PC-3 (cell line): ENCODE data around the gene ZFYVE28. TPM values are rescaled to one million over a fixed set of nuclear protein-coding genes. Genes with fewer than 3 reads are reported as not detected.

Experiments
- ATAC-seq: fragments of 200-7000 bp; cut with Tn5 transposase; 2 replicates; pipeline ENCODE4 v1.9.1; 2020; ENCODE audit warnings: mild to moderate bottlenecking, moderate library complexity
- BruUV-seq: library from RNA; stranded (reverse); fragments of 400-500 nt; replicated peaks from 2 replicates; lab custom pipeline; 2021; lab: Mats Ljungman, UMichigan
- CTCF ChIA-PET: fragments of 300-600 bp; sonication (Branson Sonifier 250); formaldehyde crosslinking; loops from one replicate; lab custom pipeline; 2022; ENCODE audit warnings: antibody characterized with exemption; lab: Charles Lee
- POLR2A ChIA-PET: fragments of 300-600 bp; sonication (Branson Sonifier 250); formaldehyde crosslinking; loops from one replicate; lab custom pipeline; 2022; ENCODE audit warnings: antibody characterized with exemption; ENCODE audit not compliant: unreplicated experiment; lab: Charles Lee
- DNase-seq: peaks from one replicate; pipeline ENCODE4 v3.0.0-alpha.2; 2015
- H2AFZ ChIP-seq: fragments of 300-600 bp; sonication (generic); 2 replicates; pipeline ENCODE4 v1.6.0; 2016; ENCODE audit warnings: antibody characterized with exemption, low read length
- H3F3A ChIP-seq: fragments of 300-600 bp; sonication (generic); one replicate; pipeline ENCODE4 v1.6.0; 2017; ENCODE audit warnings: antibody characterized with exemption, low read length, control low read depth, mild to moderate bottlenecking; ENCODE audit not compliant: unreplicated experiment
- H3K27ac ChIP-seq: fragments of 300-600 bp; sonication (generic); 2 replicates; pipeline ENCODE4 v1.5.1; 2016; ENCODE audit warnings: mild to moderate bottlenecking, low read length
- H3K27me3 ChIP-seq: fragments of 300-600 bp; sonication (generic); 2 replicates; pipeline ENCODE4 v1.6.1; 2016; ENCODE audit warnings: low read length, mixed read lengths
- H3K36me3 ChIP-seq: fragments of 300-600 bp; sonication (generic); 2 replicates; pipeline ENCODE4 v1.6.1; 2016; ENCODE audit warnings: low read depth, mixed run types, low read length, mixed read lengths
- H3K4me1 ChIP-seq: fragments of 300-600 bp; sonication (generic); 2 replicates; pipeline ENCODE4 v1.5.1; 2016; ENCODE audit warnings: low read length; ENCODE audit not compliant: insufficient read depth
- H3K4me2 ChIP-seq: fragments of 300-600 bp; sonication (generic); 2 replicates; pipeline ENCODE4 v1.6.0; 2016; ENCODE audit warnings: low read length
- H3K4me3 ChIP-seq: fragments of 300-600 bp; sonication (generic); 2 replicates; pipeline ENCODE4 v1.5.1; 2016; ENCODE audit warnings: mild to moderate bottlenecking, low read length, mixed read lengths
- H3K79me2 ChIP-seq: fragments of 300-600 bp; sonication (generic); 2 replicates; pipeline ENCODE4 v1.6.1; 2017; ENCODE audit warnings: low read length, mixed read lengths
- H3K9ac ChIP-seq: fragments of 300-600 bp; sonication (generic); 2 replicates; pipeline ENCODE4 v1.6.0; 2016; ENCODE audit warnings: mild to moderate bottlenecking, low read length
- H3K9me2 ChIP-seq: fragments of 300-600 bp; sonication (generic); replicated peaks from 2 replicates; pipeline ENCODE4 v1.6.1; 2016; ENCODE audit warnings: mixed run types, low read length, mixed read lengths
- H3K9me3 ChIP-seq: fragments of 300-600 bp; sonication (generic); 2 replicates; pipeline ENCODE4 v1.6.1; 2016; ENCODE audit warnings: low read length, mixed read lengths
- H4K20me1 ChIP-seq: fragments of 300-600 bp; sonication (generic); 2 replicates; pipeline ENCODE4 v1.6.1; 2016; ENCODE audit warnings: low read length, mixed read lengths
- EZH2 ChIP-seq: fragments of 300-600 bp; sonication (generic); IDR thresholded peaks from one replicate; pipeline ENCODE4 v1.6.1; 2017; ENCODE audit warnings: antibody characterized with exemption, mild to moderate bottlenecking, low read length; ENCODE audit not compliant: unreplicated experiment
- EZH2phosphoT487 ChIP-seq: fragments of 300-600 bp; sonication (generic); IDR thresholded peaks from 2 replicates; pipeline ENCODE4 v1.6.1; 2018; ENCODE audit warnings: mild to moderate bottlenecking, antibody characterized with exemption, low read length, borderline replicate concordance
- intact Hi-C: fragments of 100-400 bp; cut with micrococcal nuclease; formaldehyde crosslinking; loops from 2 replicates; pipeline ENCODE4 v1.9.0; 2023
- total RNA-seq: library from RNA; depleted of rRNA; stranded (reverse); fragments of >200 nt; gene quantifications from 2 replicates; pipeline ENCODE4 v1.2.3, GENCODE V29; 2014
- TF ChIP-seq, protein P1 (sequence below): fragments of 300-600 bp; sonication (generic); conservative IDR thresholded peaks from 2 replicates; pipeline ENCODE4 v1.5.1; 2017; ENCODE audit warnings: antibody characterized with exemption, low read depth, mild to moderate bottlenecking, low read length

ZFYVE28 gene
- total RNA-seq, 1 experiment from 2014 or later, result 8.0 TPM

DNA sequence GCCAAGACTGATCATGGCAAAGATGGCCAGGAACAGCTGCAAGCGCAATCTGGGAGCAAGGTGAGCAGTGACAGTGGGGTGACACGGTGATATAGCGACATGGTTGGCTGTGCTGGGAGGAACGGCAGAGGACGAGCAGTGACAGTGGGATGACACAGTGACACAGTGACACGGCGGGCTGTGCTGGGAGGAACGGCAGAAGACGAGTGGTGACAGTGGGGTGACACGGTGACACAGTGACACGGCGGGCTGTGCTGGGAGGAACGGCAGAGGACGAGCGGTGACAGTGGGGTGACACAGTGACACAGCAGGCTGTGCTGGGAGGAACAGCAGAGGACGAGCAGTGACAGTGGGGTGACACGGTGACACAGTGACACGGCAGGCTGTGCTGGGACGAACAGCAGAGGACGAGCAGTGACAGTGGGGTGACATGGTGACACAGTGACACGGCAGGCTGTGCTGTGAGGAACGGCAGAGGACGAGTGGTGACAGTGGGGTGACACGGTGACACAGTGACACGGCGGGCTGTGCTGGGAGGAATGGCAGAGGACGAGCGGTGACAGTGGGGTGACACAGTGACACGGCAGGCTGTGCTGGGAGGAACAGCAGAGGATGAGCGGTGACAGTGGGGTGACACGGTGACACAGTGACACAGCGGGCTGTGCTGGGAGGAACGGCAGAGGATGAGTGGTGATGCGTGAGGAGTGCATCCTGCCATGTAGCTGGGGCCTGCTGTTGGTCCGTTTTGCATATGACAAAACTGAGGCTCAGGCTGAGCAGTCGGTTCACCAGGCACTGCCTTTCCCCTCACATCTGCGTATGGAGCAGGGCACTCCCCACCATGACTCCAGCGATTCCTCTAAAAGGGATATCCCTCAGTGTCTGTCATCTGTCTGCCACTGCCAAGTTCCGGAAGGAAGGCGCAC, 120.6 kb downstream of the ZFYVE28 start:
- DNase-seq (no peak), ATAC-seq (no peak)
- H3K36me3 ChIP-seq, result no peaks in the 10 kb centered on the region
- H3K27me3 ChIP-seq, result no peaks in the 10 kb centered on the region
- no peaks in the 10 kb centered on the region for H3F3A ChIP-seq
- POLR2A ChIA-PET, result no interaction called here
- H2AFZ ChIP-seq, result no peak overlapping the region
- no peaks in the 10 kb centered on the region for H3K9me3 ChIP-seq
- no TSS peak for BruUV-seq
- H3K27ac ChIP-seq, result no peak overlapping the region
- H3K4me1 ChIP-seq, result no peaks in the 10 kb centered on the region
- H3K4me2 ChIP-seq, result no peak overlapping the region
- H4K20me1 ChIP-seq, result no peaks in the 10 kb centered on the region
- TF ChIP-seq, protein P1, sequence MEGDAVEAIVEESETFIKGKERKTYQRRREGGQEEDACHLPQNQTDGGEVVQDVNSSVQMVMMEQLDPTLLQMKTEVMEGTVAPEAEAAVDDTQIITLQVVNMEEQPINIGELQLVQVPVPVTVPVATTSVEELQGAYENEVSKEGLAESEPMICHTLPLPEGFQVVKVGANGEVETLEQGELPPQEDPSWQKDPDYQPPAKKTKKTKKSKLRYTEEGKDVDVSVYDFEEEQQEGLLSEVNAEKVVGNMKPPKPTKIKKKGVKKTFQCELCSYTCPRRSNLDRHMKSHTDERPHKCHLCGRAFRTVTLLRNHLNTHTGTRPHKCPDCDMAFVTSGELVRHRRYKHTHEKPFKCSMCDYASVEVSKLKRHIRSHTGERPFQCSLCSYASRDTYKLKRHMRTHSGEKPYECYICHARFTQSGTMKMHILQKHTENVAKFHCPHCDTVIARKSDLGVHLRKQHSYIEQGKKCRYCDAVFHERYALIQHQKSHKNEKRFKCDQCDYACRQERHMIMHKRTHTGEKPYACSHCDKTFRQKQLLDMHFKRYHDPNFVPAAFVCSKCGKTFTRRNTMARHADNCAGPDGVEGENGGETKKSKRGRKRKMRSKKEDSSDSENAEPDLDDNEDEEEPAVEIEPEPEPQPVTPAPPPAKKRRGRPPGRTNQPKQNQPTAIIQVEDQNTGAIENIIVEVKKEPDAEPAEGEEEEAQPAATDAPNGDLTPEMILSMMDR, result no peak
- TF ChIP-seq EZH2 (no peak), EZH2phosphoT487 (no peak)
- intact Hi-C loops, result no loop called here
- no peak overlapping the region for H3K4me3 ChIP-seq
- no peaks in the 10 kb centered on the region for H3K9me2 ChIP-seq
- H3K9ac ChIP-seq, result no peak overlapping the region
- CTCF ChIA-PET, result no interaction called here
- H3K79me2 ChIP-seq, result no peaks in the 10 kb centered on the region

DNA sequence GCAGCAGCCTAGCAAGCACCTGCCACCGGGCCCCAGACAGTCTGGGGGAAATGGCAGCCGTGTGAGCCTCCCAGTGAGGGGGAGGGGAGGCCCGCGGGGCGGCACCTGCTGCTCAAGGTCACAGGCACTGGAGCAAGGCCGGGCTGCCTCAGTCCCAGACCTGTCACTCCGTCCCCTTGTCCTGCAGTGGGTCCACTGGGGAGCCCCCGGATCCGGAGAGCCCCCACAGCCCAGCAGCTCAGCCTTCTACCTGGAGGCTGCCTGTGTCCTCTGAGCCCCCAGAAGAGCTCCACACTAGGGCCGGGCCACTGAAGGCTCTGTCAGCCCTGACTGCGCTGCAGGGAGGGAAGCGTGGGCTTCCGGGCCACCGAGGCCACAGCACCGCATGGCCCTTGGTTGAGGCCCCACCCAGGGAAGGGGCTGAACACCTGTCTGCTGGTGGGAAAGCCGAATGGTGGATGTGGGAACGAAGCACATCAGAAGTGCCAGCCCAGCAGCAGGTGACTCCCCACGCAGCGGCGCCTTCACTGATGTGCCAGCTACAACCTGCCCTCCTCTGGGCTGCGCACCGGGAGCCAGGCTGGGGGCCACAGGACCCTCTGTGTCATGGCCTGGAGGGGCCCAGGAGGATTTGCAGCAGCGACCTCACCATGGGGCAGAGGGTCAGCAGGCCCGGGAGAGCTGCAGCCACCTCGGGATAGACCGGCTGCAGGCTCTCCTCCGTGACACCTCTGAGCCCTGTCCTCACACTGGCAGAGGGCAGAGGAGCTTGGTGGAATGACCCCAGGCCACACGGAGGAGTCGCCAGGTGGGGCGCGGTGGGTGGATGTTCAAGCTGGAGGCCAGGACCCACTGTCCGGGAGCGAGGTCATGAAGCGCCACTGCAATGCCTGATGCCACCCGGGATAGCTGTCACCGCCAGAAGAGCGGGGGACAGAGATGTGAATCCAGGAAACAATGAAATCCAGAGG, 121.5 kb downstream of the ZFYVE28 start:
- TF ChIP-seq, protein P1, result no peak
- TF ChIP-seq EZH2phosphoT487, result no peak
- no peak for TF ChIP-seq EZH2
- Histone ChIP-seq H3K4me3 (no peak overlapping the region), H3K79me2 (no peaks in the 10 kb centered on the region), H3F3A (no peaks in the 10 kb centered on the region), H3K4me1 (no peaks in the 10 kb centered on the region), H3K27me3 (no peaks in the 10 kb centered on the region), H2AFZ (no peak overlapping the region), H3K9ac (no peak overlapping the region), H3K27ac (no peak overlapping the region), H3K4me2 (no peak overlapping the region), H3K36me3 (no peaks in the 10 kb centered on the region), H4K20me1 (no peaks in the 10 kb centered on the region), H3K9me3 (no peaks in the 10 kb centered on the region), H3K9me2 (no peaks in the 10 kb centered on the region)
- ChIA-PET CTCF (no interaction called here), POLR2A (no interaction called here)
- no TSS peak for BruUV-seq
- ATAC-seq, result no peak
- intact Hi-C loops, result no loop called here
- DNase-seq, result no peak
